ENCODE data around the gene HOXA7.
A peak's percentile ranks its signal among the peaks of the same experiment; 100 is the strongest.

Gene HOXA7

DNA sequence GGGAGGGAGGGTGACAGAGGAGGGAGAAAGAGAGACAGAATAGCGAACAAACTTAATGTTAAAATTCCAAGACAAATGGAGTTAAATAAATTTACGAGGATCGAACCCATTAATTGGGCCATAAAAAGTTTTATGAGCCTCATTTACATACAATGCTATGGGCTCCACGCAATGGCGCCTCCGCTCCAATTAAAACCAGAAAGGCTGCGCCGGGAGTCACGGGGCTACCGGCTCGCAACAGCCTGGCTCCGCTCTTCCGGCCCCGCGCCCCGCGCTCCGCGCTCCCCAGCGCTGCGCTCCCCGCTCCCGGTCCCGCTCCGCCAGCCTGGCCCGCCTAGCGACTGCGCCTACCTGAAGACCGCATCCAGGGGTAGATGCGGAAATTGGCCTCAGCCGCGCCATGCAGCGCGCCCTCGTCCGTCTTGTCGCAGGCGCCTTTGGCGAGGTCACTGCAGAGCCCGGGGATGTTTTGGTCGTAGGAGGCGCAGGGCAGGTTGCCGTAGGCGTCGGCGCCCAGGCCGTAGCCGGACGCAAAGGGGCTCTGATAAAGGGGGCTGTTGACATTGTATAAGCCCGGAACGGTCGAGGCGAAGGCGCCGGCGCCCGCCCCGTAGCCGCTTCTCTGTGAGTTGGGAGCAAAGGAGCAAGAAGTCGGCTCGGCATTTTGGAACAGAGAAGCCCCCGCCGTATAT, 513 bp downstream of the HOXA7 start:
- H3K4me3 ChIP-seq (ENCODE audit: low read depth, low read length), result peak overlapping the region; percentile 45
- no peak for TF ChIP-seq POLR2A (IDR thresholded peaks at IDR 0.05; ENCODE audit: extremely low read depth, insufficient read length)
- no peak for TF ChIP-seq MYC (IDR thresholded peaks at IDR 0.05; ENCODE audit: low read depth, low read length)
- TF ChIP-seq CTCF (IDR thresholded peaks at IDR 0.05; ENCODE audit: low read depth, low read length), result no peak
- TF ChIP-seq MAX (IDR thresholded peaks at IDR 0.05; ENCODE audit: low read depth, low read length), result no peak
- peak; percentile 56 for DNase-seq (ENCODE audit: low read depth)

DNA sequence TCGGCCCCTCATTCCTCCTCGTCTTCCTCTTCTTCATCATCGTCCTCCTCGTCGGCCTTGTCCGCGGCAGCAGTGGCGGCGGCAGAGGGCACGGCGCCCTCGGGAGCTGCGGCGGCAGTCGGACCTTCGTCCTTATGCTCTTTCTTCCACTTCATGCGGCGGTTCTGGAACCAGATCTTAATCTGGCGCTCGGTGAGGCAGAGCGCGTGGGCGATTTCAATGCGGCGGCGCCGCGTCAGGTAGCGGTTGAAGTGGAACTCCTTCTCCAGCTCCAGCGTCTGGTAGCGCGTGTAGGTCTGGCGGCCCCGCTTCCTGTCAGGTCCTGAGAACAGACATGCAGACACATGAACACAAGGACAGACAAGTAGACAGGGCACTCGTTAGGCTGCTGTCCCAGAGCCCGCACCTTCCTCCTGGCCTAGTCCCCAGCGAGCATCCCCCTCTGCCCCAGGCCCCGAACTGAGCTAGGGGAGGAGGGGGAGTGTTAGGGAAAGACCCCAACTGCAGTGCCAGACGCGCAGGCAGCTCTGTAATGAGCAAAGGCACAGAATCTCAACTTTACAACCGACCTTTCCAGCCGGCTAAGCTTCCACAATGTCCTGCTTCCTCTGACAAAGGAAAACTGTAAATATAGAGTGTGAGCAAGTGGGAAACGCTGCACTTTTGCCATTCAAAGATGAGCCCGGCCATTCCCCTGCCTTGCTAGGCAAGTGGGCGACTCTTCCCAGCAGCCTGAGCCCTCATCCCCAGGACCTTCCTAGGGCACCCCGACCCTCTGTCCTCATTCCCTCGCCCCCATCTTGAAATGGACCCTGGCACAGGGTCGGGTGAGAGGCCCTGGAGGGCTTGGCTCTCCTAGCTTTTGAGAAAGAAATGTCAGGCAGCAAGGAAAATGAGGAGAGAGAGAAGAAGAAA, 1.3 kb downstream of the HOXA7 start:
- TF ChIP-seq MAX (IDR thresholded peaks at IDR 0.05; ENCODE audit: low read depth, low read length) (no peak), MYC (IDR thresholded peaks at IDR 0.05; ENCODE audit: low read depth, low read length) (no peak), CTCF (IDR thresholded peaks at IDR 0.05; ENCODE audit: low read depth, low read length) (no peak), POLR2A (IDR thresholded peaks at IDR 0.05; ENCODE audit: extremely low read depth, insufficient read length) (no peak)
- DNase-seq (ENCODE audit: low read depth), result peak; percentile 55
- H3K4me3 ChIP-seq (ENCODE audit: low read depth, low read length), result peak overlapping the region; percentile 45

DNA sequence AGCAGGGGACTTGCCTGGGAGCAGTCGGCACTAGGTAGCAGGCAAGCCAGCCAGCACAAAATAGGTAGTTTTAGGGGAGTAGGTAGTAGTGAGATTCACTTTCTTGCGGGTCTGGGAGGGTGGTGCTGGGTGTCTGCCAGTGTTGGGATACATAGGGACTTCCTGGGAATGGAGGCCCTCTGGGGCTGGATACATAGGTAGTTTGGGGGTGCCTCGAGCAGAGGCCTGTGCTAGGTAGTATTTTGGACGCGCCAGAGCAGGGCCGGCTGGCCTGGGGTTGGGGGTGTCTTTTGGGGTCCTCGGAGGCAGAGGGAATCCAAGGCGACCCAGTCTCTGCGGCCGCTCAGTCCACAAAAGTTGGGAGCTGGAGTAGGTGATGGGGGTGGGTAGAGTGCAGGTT, 2.1 kb downstream of the HOXA7 start:
- no peak for DNase-seq (ENCODE audit: low read depth)
- TF ChIP-seq MAX (IDR thresholded peaks at IDR 0.05; ENCODE audit: low read depth, low read length), result no peak
- no peak for TF ChIP-seq CTCF (IDR thresholded peaks at IDR 0.05; ENCODE audit: low read depth, low read length)
- TF ChIP-seq MYC (IDR thresholded peaks at IDR 0.05; ENCODE audit: low read depth, low read length), result no peak
- no peak for TF ChIP-seq POLR2A (IDR thresholded peaks at IDR 0.05; ENCODE audit: extremely low read depth, insufficient read length)

DNA sequence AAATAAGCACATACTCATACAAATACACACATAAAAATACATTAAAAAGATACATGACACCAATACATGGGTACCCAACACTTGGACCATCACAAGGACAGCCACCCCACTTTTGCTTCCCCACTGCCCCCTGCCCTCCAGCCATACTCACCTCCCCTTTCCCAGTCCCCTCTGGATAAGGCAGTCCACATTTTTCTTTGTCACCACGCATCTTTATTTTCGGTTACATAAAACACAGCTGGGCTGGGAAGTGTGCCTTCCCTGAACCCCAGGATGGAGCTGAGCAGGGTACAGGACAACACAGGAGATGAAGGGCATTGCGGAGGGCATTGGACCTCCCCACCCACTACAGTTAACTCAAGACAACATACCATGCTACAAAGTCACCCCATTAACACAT, 2.9 kb downstream of the HOXA7 start:
- no peak overlapping the region for H3K4me3 ChIP-seq (ENCODE audit: low read depth, low read length)
- no peak for DNase-seq (ENCODE audit: low read depth)

More for the DNA sequence above, 2.1 kb downstream of the HOXA7 start:
- no peak overlapping the region for H3K4me3 ChIP-seq (ENCODE audit: low read depth, low read length)

More for the DNA sequence above, 2.9 kb downstream of the HOXA7 start:
- no peak for TF ChIP-seq POLR2A (IDR thresholded peaks at IDR 0.05; ENCODE audit: extremely low read depth, insufficient read length)
- TF ChIP-seq MYC (IDR thresholded peaks at IDR 0.05; ENCODE audit: low read depth, low read length), result no peak
- TF ChIP-seq MAX (IDR thresholded peaks at IDR 0.05; ENCODE audit: low read depth, low read length), result no peak
- no peak for TF ChIP-seq CTCF (IDR thresholded peaks at IDR 0.05; ENCODE audit: low read depth, low read length)

All from NB4 (cell line).